NCI-H1092 treated with DMSO at 0.1 percent for 48 hours (cell line): ENCODE data around the gene TUBD1.

Experiments used
- DNase-seq: peaks from one replicate; lab custom pipeline; 2025; lab: John Stamatoyannopoulos, UW

TUBD1 gene

DNA sequence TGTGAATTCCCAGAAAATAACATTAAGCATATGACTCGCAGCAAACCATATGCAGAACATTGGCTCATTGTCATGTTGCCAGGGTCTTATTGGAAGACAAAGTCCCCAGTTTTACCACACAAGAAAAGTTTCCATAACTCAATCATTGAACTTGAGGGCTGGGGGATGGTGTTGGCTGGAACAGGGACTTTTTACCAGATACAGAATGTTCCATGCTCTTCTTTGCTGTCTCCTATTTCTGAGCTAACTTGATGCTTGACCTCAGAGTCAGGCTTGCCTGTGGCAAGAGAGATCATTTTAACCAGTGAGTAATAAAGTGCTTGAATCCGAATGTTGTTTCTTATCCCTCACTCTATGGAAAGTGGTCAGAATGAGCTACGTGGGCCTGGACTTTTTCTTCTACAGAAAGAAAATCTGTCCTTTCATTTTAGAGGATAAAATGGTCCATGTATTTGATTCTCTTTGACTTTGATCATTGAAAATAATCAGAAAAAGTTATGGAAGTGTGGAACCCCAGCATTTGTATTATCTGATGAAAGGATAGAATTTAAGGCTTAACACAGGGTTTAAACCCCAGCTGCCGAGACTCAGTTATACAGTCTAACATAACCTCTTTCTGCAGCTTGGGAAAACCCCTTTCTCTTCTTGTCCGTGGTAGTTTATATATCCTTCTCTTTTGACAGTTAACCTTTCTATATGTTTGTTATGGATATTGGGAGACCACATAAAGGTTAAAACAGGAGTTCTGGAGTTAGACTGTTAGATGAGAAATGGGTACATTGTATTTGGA, 67.0 kb downstream of the TUBD1 start:
- no peak for DNase-seq

DNA sequence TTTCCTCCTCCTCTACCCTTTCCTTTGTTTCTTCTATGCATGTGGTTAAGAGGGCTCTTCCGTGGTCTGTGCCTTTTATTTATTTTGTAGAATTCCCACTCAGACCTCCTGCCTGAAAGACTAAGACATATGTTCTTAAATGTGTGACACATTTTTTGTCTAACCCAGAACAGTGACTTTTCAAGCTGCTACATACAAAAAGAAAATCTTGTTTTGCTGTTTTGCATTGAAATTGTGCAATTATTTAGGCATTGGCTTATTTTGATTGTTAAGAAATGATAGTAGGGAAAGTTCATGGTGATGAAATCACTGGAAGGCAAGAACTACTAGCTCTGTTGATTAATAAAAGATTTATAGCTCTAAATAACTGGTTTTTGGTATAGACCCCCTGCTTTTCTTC, 76.8 kb downstream of the TUBD1 start:
- DNase-seq: no peak

DNA sequence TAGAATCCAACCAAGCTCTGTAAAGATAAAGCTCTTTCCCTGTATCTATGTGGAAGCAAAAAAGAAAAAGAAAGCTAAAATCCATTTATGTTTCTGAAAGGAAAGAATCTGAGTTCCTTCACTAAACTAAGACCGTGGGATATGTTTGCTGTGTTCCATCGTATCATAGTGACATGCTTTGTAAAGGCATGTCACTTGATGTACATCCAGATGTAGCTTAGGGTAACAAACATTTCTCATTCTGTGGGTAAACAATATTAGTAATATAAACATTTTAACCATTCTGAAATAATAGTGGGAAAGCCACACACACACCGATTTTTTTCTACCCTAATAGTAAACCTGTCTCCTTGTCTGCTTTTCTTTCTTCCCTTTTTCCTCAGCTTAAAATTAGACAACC, 78.1 kb downstream of the TUBD1 start:
- no peak for DNase-seq

DNA sequence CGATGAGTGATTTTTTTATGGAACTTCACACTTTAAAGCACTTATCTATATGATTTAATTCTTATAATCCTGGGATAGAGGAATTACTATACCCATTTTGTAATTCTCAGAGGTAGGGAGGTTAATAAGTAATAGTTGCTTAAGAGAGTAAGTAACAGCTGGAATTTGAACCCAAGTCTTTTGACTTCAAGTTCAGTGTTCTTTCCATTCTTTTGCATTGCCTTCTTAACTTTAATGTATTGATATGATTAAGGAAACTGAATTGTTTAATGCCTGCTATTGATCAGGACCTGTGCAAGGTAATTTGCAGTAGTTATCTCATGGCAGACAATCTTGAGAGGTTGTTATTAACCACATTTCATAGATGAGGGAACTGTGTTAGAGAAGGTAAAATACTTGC, 78.5 kb downstream of the TUBD1 start:
- no peak for DNase-seq

DNA sequence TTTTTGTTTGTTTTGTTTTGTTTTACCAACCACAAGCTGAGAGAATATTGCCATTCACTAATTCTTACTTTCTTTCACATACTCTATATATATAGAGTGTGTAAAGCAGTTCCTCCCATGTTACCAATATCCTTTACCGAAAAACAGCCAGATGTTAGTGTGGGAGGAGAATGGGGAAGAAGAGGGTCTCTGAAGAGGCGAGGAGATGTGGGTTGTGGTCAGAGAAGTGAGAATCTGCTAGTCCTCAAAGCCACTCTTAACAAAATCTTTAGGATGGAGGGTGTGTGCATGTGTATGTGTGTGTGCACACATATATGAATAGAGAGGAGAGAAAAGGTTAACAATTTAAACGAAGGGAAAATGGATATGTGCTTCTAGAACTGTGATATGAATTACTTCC, 80.6 kb downstream of the TUBD1 start:
- DNase-seq: no peak

DNA sequence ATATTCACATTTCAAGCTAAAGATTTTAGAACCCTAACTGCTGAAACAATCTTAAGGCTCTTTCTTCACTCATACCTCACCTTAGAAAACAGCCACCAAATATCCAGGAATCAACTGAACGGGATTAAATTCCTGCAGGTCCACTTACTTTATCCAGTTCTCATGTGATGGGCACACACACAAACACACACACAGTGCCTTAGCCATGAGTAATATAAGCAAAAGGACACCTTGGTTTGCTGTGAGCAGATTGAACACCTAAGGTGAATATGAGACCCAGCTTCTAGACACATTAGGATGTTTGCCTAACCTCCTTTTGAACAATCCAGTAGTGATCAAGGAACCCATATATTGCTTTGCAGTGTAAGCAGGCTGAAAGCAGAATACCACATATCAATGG, 81.5 kb downstream of the TUBD1 start:
- no peak for DNase-seq

DNA sequence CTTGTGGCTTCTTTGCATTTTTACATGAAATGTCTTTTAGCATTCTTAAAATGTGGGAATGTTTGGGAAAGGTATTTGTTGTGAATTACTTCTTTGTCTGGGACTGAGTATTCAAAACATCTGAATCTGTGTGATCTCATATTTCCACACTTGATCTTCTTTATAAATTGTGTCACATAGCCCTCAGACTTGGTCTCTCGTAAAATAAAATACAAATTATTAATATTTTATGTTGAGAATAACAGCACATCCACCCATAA, 81.9 kb downstream of the TUBD1 start:
- DNase-seq: no peak
